Fibroblast of mammary gland (primary cell): ENCODE data around the gene LGALS4.
"Not testable (repeated sequence)": the region's sequence is repeated elsewhere in the genome, so short reads cannot be mapped to it uniquely, and the experiment has no call there.

Experiments used
- DNase-seq: peaks from one replicate; pipeline ENCODE4 v3.0.0-alpha.2; 2010; ENCODE audit warnings: low read depth
- H3K4me3 ChIP-seq: 2 replicates; pipeline ENCODE4 v1.5.1; 2011; ENCODE audit warnings: low read depth, mild to moderate bottlenecking, low read length, moderate library complexity; ENCODE audit not compliant: control insufficient read depth
- TF ChIP-seq, protein P1 (sequence below): conservative IDR thresholded peaks from 2 replicates; pipeline ENCODE4 v1.5.1; 2011; ENCODE audit warnings: low read depth, low read length, inconsistent platforms; ENCODE audit not compliant: control insufficient read depth, insufficient read depth

Gene LGALS4

DNA sequence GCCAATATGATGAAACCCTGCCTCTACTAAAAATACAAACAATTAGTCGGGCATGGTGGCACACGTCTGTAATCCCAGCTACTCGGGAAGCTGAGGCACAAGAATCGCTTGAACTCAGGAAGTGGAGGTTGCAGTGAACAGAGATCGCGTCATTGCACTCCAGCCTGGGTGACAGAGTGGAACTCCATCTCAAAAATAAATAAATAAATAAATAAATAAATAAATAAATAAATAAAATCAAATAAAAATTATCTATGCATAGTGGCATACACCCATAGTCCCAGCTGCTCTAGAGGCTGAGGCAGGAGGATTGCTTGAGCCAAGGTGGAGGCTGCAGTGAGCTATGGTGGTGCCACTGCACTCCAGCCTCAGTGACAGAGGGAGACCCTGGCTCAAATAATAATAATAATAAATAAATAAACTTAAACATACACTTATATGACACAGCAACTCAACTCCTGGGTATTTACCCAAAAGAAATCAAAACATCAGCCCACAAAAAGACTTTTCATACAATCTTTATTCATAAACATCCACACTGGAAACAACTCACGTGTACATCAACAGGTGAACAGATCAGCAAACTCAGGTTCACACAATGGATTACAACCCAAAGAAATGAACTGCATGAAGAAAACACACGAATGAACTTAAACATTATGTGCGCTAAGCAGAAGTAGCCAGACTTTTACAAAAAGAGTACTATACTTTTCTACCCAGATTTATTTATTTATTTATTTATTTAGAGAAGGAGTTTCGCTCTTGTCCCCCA, 46.3 kb downstream of the LGALS4 start:
- TF ChIP-seq, protein P1, sequence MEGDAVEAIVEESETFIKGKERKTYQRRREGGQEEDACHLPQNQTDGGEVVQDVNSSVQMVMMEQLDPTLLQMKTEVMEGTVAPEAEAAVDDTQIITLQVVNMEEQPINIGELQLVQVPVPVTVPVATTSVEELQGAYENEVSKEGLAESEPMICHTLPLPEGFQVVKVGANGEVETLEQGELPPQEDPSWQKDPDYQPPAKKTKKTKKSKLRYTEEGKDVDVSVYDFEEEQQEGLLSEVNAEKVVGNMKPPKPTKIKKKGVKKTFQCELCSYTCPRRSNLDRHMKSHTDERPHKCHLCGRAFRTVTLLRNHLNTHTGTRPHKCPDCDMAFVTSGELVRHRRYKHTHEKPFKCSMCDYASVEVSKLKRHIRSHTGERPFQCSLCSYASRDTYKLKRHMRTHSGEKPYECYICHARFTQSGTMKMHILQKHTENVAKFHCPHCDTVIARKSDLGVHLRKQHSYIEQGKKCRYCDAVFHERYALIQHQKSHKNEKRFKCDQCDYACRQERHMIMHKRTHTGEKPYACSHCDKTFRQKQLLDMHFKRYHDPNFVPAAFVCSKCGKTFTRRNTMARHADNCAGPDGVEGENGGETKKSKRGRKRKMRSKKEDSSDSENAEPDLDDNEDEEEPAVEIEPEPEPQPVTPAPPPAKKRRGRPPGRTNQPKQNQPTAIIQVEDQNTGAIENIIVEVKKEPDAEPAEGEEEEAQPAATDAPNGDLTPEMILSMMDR = no peak
- H3K4me3 ChIP-seq = no peak overlapping the region
- no peak for DNase-seq

DNA sequence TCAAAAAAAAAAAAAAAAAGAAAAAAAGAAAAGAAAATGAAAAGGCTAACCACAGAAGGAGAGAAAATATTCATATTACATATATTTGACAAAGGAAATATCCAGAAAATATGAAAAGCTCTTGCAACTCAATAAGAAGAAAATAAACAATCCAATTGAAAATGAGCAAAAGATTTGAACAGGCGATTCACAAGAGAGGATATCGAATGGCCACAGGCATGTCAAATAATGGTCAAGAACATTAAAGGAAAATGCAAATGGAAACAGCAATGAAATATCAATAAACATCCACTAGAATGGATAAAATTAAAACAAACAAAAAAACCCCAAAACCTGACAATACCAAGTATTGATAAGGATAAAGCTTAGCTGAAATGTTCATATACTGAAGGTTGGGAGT, 47.5 kb downstream of the LGALS4 start:
- no peak for DNase-seq
- no peak overlapping the region for H3K4me3 ChIP-seq
- TF ChIP-seq, protein P1 = no peak

DNA sequence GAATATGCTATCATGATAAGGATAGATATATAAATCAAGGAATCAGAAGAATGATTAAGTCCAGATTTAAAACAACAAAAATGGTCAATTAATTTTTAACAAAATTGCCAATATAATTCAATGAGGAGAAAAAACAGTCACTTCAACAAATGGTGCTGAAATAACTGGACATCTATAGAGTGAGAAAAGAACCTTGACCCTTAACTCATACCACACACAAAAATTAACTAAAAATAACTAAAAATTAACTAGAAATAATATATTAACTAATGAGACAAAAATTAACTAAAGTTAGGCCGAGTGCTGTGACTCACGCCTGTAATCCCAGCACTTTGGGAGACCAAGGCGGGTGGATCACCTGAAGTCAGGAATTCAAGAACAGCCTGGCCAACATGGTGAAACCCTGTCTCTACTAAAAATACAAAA, 48.9 kb downstream of the LGALS4 start:
- TF ChIP-seq, protein P1 = no peak
- DNase-seq = no peak
- no peak overlapping the region for H3K4me3 ChIP-seq

DNA sequence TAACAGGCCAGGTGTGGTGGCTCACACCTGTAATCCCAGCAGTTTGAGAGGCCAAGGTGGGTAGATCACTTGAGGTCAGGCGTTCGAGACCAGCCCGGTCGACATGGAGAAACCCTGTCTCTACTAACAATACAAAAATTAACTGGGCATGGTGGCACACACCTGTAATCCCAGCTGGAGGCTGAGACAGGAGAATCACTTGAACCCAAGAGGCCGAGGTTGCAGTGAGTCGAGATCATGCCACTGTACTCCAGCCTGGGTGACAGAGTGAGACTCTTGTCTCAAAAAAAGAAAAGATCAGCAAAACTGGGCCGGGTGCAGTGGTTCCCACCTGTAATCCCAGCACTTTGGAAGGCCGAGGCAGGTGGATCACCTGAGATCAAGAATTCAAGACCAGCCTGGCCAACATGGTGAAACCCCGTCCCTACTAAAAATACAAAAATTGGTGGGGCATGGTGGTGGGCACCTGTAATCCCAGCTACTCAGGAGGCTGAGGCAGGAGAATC, 50.8 kb downstream of the LGALS4 start:
- not testable (repeated sequence) for DNase-seq, H3K4me3 ChIP-seq

DNA sequence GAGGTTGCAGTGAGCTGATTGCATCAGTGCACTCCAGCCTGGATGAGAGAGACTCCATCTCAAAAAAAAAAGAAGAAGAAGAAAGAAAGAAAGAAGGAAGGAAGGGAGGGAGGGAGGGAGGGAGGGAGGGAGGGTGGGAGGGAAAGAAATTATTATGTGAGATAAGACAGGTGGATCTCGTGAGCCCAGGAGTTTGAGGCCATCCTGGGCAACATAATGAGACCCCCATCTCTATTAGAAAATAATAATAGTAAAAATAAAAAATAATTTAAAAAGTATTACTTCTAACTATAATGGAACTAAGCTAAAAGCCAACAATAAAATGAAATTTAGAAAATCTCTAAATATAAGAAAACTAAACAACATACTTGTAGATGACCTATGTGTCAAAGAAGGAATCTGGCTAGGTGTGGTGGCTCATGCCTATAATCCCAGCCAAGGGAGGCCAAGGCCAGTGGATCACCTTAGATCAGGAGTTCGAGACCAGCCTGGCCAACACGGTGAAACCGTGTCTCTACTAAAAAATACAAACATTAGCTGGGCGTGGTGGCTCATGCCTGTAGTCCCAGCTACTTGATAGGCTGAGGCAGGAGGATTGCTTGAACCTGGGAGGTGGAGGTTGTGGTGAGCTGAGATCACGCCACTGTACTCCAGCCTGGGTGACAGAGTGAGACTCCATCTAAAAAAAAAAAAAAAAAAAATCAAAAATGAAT, 51.8 kb downstream of the LGALS4 start:
- H3K4me3 ChIP-seq, DNase-seq: not testable (repeated sequence)

DNA sequence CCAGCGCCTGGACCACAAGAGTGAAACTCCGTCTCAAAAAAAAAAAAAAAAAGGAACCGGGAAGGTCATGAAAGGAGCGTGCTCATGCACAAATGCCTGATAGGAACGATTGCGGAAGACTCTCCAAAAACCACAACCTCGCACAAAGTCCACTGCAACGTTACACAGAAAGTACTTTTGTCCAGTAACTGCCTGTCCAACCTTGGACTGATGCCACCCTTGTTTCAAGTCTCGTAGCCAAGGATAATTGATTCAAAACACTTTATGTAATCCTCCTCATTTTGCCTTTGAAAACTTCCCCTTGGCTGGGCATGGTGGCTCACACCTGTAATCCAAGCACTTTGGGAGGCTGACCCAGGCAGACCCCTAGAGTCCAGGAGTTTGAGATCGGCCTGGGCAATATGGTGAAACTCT, 53.1 kb downstream of the LGALS4 start:
- DNase-seq = peak; percentile 36
- TF ChIP-seq, protein P1 = no peak
- H3K4me3 ChIP-seq = no peak overlapping the region

DNA sequence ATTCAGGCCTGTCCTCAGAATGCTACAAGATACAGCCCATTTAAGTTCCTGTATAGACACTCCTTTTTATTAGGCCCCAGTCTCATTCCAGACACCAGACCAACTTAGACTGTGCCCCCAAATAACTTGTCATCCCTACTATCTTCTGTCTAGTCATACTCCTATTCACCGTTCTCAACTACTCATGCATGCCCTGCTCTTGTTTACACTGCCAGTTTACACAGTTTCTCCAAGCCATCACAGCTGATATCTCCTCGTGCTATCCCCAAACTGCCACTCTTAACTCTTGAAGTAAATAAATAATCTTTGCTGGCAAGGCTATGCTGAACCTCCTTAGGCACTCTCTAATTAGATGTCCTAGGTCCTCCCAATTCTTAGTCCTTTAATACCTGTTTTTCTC, 58.5 kb downstream of the LGALS4 start:
- H3K4me3 ChIP-seq, DNase-seq: not testable (repeated sequence)

DNA sequence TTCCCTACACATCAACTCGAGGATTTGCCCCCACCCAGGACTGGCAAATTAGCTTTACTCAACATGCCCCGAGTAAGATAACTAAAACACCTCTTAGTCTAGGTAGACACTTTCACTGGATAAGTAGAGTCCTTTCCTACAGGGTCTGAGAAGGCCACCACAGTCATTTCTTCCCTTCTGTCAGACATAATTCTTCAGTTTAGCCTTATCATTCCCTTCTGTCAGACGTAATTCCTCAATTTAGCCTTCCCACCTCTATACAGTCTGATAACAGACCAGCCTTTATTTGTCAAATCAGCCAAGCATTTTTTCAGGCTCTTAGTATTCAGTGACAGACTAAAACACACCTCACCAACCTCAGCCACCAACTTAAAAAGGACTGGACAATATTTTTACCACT, 59.0 kb downstream of the LGALS4 start:
- DNase-seq, H3K4me3 ChIP-seq: not testable (repeated sequence)
